MM.1S (cell line): ENCODE data around the gene CIB4.

Experiments used
- DNase-seq: peaks from one replicate; pipeline ENCODE4 v3.0.0-alpha.2; 2015
- H2AFZ ChIP-seq: fragments of 300-600 bp; sonication (generic); 2 replicates; pipeline ENCODE4 v1.6.0; 2016; ENCODE audit warnings: antibody characterized with exemption, low read length
- H3F3A ChIP-seq: fragments of 300-600 bp; sonication (generic); 2 replicates; pipeline ENCODE4 v1.6.1; 2016; ENCODE audit warnings: mild to moderate bottlenecking, antibody characterized with exemption, low read length, moderate library complexity, mixed read lengths; ENCODE audit not compliant: insufficient read depth
- H3K27ac ChIP-seq: fragments of 300-600 bp; sonication (generic); 2 replicates; pipeline ENCODE4 v1.5.1; 2016; ENCODE audit warnings: mild to moderate bottlenecking, low read length
- H3K27me3 ChIP-seq: fragments of 300-600 bp; sonication (generic); replicated peaks from 2 replicates; pipeline ENCODE4 v1.6.0; 2016; ENCODE audit warnings: low read length; ENCODE audit not compliant: insufficient read depth
- H3K36me3 ChIP-seq: fragments of 300-600 bp; sonication (generic); replicated peaks from 2 replicates; pipeline ENCODE4 v1.6.1; 2016; ENCODE audit warnings: mild to moderate bottlenecking, low read length, mixed read lengths; ENCODE audit not compliant: insufficient read depth
- H3K4me1 ChIP-seq: fragments of 300-600 bp; sonication (generic); 2 replicates; pipeline ENCODE4 v1.6.1; 2016; ENCODE audit warnings: low read length, mixed read lengths
- H3K4me2 ChIP-seq: fragments of 300-600 bp; sonication (generic); 2 replicates; pipeline ENCODE4 v1.6.0; 2016; ENCODE audit warnings: low read depth, low read length
- H3K4me3 ChIP-seq: fragments of 300-600 bp; sonication (generic); 2 replicates; pipeline ENCODE4 v1.5.1; 2016; ENCODE audit warnings: low read length, mixed read lengths
- H3K79me2 ChIP-seq: fragments of 300-600 bp; sonication (generic); 2 replicates; pipeline ENCODE4 v1.6.1; 2016; ENCODE audit warnings: mixed run types, low read length, mixed read lengths
- H3K9ac ChIP-seq: fragments of 300-600 bp; sonication (generic); 2 replicates; pipeline ENCODE4 v1.6.1; 2016; ENCODE audit warnings: low read length, mixed read lengths
- H3K9me2 ChIP-seq: fragments of 300-600 bp; sonication (generic); replicated peaks from 2 replicates; pipeline ENCODE4 v1.6.1; 2016; ENCODE audit warnings: mild to moderate bottlenecking, low read length, mixed read lengths; ENCODE audit not compliant: insufficient read depth
- H3K9me3 ChIP-seq: fragments of 300-600 bp; sonication (generic); replicated peaks from 2 replicates; pipeline ENCODE4 v1.6.1; 2016; ENCODE audit warnings: mild to moderate bottlenecking, low read length, mixed read lengths; ENCODE audit not compliant: insufficient read depth
- H4K20me1 ChIP-seq: fragments of 300-600 bp; sonication (generic); 2 replicates; pipeline ENCODE4 v1.6.1; 2016; ENCODE audit warnings: mild to moderate bottlenecking, low read length, moderate library complexity, mixed read lengths; ENCODE audit not compliant: insufficient read depth
- EZH2 ChIP-seq: fragments of 300-600 bp; sonication (generic); optimal IDR thresholded peaks from 2 replicates; pipeline ENCODE3; 2017; ENCODE audit warnings: low read depth, mild to moderate bottlenecking, antibody characterized with exemption, low read length, mixed read lengths
- EZH2phosphoT487 ChIP-seq: fragments of 300-600 bp; sonication (generic); IDR thresholded peaks from 2 replicates; pipeline ENCODE4 v1.6.1; 2018; ENCODE audit warnings: antibody characterized with exemption, low read length
- TF ChIP-seq, protein P1 (sequence below): fragments of 300-600 bp; sonication (generic); IDR thresholded peaks from 2 replicates; pipeline ENCODE4 v1.5.1; 2016; ENCODE audit warnings: antibody characterized with exemption, low read length, mixed read lengths

CIB4 gene

DNA sequence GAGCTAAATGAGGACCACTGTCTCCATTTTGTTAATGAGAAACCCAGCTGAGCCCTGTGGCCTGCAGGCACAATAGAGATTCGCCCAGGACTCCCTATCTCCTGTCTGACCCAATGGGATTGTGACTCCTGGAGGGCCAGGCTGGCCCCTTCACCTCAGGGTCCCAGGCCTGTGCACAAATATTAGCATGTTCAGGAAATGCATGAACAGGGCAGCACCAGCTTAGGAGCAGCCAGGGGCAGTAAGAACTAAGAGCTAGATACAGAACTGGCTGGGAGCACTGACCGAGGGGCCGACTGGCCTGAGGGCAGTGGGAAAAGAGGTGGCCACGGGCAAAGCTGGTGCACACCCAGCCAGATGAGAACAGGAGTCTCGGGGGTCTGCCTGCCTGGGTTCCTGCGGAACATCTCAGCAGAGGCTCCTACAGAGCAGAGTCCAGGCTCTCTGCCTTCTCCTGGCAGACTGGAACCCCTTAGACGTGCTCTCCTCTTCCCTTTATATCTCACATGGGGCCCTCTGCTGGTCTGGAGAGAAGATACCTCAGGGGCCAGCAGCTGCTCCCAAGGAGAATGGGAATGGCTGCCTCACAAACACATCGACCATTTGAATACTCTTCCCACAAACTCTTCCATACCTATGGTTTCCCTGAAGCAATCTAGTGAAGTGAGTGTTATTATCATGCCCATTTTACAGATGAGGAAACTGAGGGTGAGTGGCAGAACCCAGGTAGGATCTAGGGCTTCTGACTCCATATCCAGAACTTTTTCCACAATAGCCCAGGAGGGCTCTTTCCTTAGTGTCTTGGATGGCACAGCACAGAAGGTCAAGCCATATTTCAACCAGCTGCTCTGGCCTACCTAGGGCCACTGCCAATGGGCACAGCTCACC lies 85.7 kb downstream of the CIB4 start:
- H3F3A ChIP-seq, result no peaks in the 10 kb centered on the region
- H3K4me1 ChIP-seq, result no peaks in the 10 kb centered on the region
- no peaks in the 10 kb centered on the region for H3K79me2 ChIP-seq
- H3K4me2 ChIP-seq, result no peak overlapping the region
- H2AFZ ChIP-seq, result no peak overlapping the region
- no peaks in the 10 kb centered on the region for H4K20me1 ChIP-seq
- no peak overlapping the region for H3K9ac ChIP-seq
- no peaks in the 10 kb centered on the region for H3K36me3 ChIP-seq
- no peak overlapping the region for H3K27ac ChIP-seq
- no peak overlapping the region for H3K4me3 ChIP-seq
- TF ChIP-seq, protein P1, sequence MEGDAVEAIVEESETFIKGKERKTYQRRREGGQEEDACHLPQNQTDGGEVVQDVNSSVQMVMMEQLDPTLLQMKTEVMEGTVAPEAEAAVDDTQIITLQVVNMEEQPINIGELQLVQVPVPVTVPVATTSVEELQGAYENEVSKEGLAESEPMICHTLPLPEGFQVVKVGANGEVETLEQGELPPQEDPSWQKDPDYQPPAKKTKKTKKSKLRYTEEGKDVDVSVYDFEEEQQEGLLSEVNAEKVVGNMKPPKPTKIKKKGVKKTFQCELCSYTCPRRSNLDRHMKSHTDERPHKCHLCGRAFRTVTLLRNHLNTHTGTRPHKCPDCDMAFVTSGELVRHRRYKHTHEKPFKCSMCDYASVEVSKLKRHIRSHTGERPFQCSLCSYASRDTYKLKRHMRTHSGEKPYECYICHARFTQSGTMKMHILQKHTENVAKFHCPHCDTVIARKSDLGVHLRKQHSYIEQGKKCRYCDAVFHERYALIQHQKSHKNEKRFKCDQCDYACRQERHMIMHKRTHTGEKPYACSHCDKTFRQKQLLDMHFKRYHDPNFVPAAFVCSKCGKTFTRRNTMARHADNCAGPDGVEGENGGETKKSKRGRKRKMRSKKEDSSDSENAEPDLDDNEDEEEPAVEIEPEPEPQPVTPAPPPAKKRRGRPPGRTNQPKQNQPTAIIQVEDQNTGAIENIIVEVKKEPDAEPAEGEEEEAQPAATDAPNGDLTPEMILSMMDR, result no peak
- TF ChIP-seq EZH2 (no peak), EZH2phosphoT487 (no peak)
- peaks cover 87% of the 10 kb centered on the region for H3K27me3 ChIP-seq
- H3K9me3 ChIP-seq, result no peaks in the 10 kb centered on the region
- H3K9me2 ChIP-seq, result no peaks in the 10 kb centered on the region
- DNase-seq, result no peak

DNA sequence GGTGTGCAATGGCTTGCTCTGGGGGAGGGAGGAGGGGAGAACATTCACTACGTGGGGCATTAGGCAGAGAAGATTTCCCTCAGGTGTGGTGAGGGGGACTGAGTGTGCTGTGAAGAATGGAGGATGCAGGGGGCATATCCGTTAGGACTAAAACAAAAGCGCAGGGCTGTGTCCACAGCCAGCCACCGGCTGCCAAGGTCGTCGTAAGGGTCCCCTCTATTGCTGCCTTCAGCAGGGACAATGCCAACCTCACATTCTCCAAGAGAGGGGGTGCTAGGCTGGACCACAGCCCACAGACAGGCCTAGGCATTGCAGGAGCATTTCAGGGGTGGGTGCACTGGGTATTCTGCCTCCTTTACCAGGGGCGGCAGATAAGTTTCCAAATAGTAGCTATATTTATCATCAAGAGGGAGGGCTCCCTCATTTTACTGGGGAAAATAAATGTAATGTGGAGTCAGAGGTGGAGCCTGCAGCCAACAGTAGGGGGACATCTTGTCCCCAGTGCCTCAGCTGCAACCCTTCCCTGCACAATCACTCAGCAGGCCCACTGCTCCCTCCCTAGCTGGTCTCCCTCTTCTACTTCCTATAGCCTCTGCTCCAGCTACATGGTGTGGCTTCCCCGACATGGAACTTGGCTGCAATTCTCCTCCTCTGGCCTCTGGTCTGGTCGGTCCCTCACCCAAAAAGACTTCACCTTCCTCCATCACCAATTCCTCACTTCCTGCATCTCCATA lies 88.4 kb downstream of the CIB4 start:
- H4K20me1 ChIP-seq, result no peaks in the 10 kb centered on the region
- no peak overlapping the region for H2AFZ ChIP-seq
- H3K4me1 ChIP-seq, result no peaks in the 10 kb centered on the region
- H3K9me2 ChIP-seq, result no peaks in the 10 kb centered on the region
- no peak overlapping the region for H3K27ac ChIP-seq
- H3K9me3 ChIP-seq, result no peaks in the 10 kb centered on the region
- no peak for TF ChIP-seq EZH2
- TF ChIP-seq EZH2phosphoT487, result no peak
- TF ChIP-seq, protein P1, result no peak
- no peaks in the 10 kb centered on the region for H3K79me2 ChIP-seq
- DNase-seq, result no peak
- H3K4me2 ChIP-seq, result no peak overlapping the region
- H3K27me3 ChIP-seq, result peaks cover 61% of the 10 kb centered on the region
- no peak overlapping the region for H3K4me3 ChIP-seq
- H3K36me3 ChIP-seq, result no peaks in the 10 kb centered on the region
- no peak overlapping the region for H3K9ac ChIP-seq
- H3F3A ChIP-seq, result no peaks in the 10 kb centered on the region

DNA sequence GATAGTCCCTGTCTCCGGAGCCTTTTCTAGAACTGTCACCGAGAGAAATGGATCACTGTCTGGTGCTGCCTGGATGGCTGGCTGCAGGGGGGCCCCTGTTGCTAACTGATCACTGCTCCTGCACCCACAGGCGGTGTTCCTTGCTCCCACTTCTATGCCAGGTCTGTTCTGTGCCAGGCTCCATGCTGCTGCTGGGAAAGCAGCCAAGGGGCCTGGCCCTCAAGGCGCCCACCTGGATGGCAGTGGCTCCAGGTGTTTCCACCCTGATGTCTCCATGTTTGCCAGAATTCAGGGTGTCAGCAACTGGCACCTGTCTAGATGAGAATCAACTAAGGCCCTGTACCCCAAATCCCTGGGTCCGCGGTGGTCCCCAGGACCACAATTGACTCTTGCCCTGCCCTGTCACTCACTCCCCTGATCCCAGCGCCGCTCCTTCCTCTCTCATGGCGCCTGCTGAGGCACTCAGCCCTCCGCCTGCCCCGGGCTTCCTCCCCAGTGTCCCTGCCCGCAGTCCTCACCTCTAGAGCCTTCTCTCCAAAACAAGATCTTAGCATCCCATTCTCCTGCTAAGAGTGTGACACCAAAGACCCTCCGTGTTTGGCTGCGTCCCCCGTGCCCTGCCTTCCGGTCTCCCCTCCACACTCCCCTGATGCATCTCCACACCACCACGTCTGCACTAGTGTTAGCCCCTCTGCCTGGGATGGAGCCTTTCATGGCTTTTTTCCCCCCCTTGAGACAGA lies 90.7 kb downstream of the CIB4 start:
- no peak for DNase-seq
- Histone ChIP-seq H3K4me3 (no peak overlapping the region), H3K9ac (no peak overlapping the region), H3K27me3 (peaks cover 44% of the 10 kb centered on the region), H3K9me2 (no peaks in the 10 kb centered on the region), H3K4me2 (no peak overlapping the region), H3K79me2 (no peaks in the 10 kb centered on the region), H4K20me1 (no peaks in the 10 kb centered on the region), H3K27ac (no peak overlapping the region), H3F3A (no peaks in the 10 kb centered on the region), H3K4me1 (no peaks in the 10 kb centered on the region), H2AFZ (no peak overlapping the region), H3K9me3 (no peaks in the 10 kb centered on the region), H3K36me3 (no peaks in the 10 kb centered on the region)
- TF ChIP-seq EZH2, result no peak
- TF ChIP-seq, protein P1, result no peak
- TF ChIP-seq EZH2phosphoT487, result no peak
